ENCODE results near the gene TMEM218. TPM values are rescaled to one million over a fixed set of nuclear protein-coding genes. Genes with fewer than 3 reads are reported as not detected.

The TMEM218 gene
- total RNA-seq, 1 donor from 2014 or later, result 30.4 TPM

DNA sequence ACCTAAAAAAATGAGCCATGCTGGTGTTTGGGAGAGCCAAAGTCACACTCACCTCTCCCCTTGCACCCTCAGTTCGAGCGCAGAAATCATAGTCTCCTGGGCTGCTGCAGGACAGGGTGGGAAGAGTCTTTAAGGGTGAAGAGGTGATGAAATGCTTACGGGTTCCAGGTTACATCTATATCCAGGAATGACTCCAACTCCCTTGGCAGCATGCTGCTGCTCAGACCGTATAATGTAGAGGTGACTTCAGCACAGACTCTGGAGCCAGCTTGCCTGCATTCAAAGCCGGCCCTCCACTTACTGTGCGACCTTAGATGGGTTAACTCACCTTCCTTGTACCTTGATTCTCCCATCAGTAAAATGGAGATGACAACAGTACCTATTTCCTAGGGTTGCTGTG lies 35.9 kb upstream of the TMEM218 start:
- H3K9me3 Mint-ChIP-seq, result no peaks in the 10 kb centered on the region
- peak overlapping the region; percentile 27 for H3K27ac Mint-ChIP-seq (ENCODE audit: unreplicated experiment)
- H3K4me1 Mint-ChIP-seq, result no peaks in the 10 kb centered on the region
- DNase-seq (ENCODE audit: low read depth, low spot score), result no peak
- no peak overlapping the region for H3K4me3 Mint-ChIP-seq
- TF ChIP-seq, protein P1, sequence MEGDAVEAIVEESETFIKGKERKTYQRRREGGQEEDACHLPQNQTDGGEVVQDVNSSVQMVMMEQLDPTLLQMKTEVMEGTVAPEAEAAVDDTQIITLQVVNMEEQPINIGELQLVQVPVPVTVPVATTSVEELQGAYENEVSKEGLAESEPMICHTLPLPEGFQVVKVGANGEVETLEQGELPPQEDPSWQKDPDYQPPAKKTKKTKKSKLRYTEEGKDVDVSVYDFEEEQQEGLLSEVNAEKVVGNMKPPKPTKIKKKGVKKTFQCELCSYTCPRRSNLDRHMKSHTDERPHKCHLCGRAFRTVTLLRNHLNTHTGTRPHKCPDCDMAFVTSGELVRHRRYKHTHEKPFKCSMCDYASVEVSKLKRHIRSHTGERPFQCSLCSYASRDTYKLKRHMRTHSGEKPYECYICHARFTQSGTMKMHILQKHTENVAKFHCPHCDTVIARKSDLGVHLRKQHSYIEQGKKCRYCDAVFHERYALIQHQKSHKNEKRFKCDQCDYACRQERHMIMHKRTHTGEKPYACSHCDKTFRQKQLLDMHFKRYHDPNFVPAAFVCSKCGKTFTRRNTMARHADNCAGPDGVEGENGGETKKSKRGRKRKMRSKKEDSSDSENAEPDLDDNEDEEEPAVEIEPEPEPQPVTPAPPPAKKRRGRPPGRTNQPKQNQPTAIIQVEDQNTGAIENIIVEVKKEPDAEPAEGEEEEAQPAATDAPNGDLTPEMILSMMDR (conservative IDR thresholded peaks at IDR 0.05), result no peak
- H3K36me3 Mint-ChIP-seq (ENCODE audit: low read depth), result no peaks in the 10 kb centered on the region
- no peaks in the 10 kb centered on the region for H3K27me3 Mint-ChIP-seq (ENCODE audit: low read depth)

DNA sequence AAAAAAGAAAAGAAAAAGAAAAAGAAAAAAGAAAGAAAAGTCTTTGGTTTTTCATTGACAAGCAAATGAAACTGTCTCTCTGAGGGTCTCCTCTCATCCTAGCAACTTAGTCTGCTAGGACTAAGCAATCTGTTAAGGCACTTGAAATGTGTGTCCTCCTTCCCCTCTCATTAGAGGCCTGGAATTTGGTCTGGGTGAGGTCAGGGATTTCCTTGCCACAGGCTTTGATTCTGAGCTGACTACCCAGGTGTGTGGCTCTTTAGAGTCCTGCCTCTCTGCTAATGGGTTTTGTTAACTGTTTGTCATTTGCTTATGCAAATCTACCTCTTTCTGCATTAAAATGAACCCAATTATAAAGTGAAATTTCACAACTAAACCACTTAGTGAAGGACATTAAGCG lies 34.8 kb upstream of the TMEM218 start:
- Mint-ChIP-seq H3K4me1 (peaks cover 8% of the 10 kb centered on the region), H3K27me3 (ENCODE audit: low read depth) (no peaks in the 10 kb centered on the region), H3K36me3 (ENCODE audit: low read depth) (no peaks in the 10 kb centered on the region), H3K4me3 (no peak overlapping the region), H3K27ac (ENCODE audit: unreplicated experiment) (no peak overlapping the region), H3K9me3 (no peaks in the 10 kb centered on the region)
- TF ChIP-seq, protein P1 (conservative IDR thresholded peaks at IDR 0.05), result no peak
- DNase-seq (ENCODE audit: low read depth, low spot score), result no peak

DNA sequence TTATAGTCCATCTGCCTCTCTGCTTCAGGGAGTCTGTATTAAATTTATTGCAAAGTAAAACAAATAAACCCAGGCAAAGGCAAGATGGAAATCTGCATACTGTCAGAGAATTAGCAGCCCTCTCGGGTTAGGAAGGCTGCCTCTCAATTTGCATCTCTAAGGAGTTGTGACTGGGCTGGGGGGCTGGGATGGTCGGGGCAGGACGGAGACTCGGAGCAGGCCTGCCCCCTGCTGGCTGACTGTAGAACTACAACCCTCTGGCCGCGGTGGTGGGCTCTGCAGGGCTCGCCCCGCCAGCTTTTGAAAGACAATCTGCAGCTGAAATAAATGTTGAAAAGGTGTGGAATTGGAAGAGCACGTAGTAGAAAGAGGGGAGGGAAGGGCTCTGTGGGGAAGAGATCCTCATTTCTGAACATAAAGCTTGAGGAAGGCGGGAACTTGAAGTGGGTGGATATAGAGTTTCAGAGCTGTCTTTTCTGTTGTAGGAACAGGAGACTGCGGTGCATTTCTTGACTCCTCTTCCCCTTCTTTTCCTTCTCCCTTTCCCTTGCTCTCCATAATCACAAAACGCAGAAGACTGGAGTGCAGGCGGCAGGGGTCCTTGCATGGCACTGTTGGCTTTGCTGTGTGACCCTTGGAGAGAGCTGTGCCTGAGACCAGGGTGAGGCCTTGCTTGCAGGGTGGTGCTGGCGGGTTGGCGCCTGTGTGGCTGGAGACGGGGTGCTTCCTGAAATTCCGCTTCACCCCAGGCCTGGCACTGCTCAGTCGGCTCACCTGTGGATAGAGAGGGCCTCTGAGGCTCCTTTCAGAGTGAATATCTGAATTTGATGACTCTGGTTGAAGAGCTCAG lies 30.5 kb upstream of the TMEM218 start:
- H3K36me3 Mint-ChIP-seq (ENCODE audit: low read depth), result no peaks in the 10 kb centered on the region
- peak; percentile 87 for DNase-seq (ENCODE audit: low read depth, low spot score)
- no peaks in the 10 kb centered on the region for H3K9me3 Mint-ChIP-seq
- H3K27me3 Mint-ChIP-seq (ENCODE audit: low read depth), result peaks cover 2% of the 10 kb centered on the region
- peaks cover 45% of the 10 kb centered on the region for H3K4me1 Mint-ChIP-seq
- TF ChIP-seq, protein P1 (conservative IDR thresholded peaks at IDR 0.05), result peak; percentile 97
- H3K27ac Mint-ChIP-seq (ENCODE audit: unreplicated experiment), result no peak overlapping the region
- H3K4me3 Mint-ChIP-seq, result peak overlapping the region; percentile 4

DNA sequence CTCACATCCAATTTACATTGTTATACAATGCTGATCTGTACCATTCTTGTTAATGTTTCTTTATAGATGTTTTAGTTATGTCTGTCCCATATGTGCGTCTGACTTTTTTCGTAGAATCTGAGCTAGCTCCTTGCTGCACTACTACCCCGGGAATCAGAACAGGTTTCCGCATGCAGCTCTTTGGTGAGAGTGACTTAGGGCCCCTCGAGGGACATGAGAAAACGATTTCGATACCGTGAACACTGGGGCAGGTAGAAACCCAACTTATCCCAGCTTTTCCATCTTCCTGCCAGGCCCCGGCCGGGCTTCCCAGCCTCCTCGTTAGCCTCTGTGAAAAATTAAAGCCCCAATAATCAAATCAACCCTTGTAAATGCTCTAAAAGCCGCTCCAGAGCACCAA lies 29.8 kb upstream of the TMEM218 start:
- TF ChIP-seq, protein P1 (conservative IDR thresholded peaks at IDR 0.05), result no peak
- H3K9me3 Mint-ChIP-seq, result no peaks in the 10 kb centered on the region
- H3K27me3 Mint-ChIP-seq (ENCODE audit: low read depth), result peaks cover 2% of the 10 kb centered on the region
- DNase-seq (ENCODE audit: low read depth, low spot score), result no peak
- peaks cover 45% of the 10 kb centered on the region for H3K4me1 Mint-ChIP-seq
- H3K4me3 Mint-ChIP-seq, result peak overlapping the region; percentile 47
- no peak overlapping the region for H3K27ac Mint-ChIP-seq (ENCODE audit: unreplicated experiment)
- no peaks in the 10 kb centered on the region for H3K36me3 Mint-ChIP-seq (ENCODE audit: low read depth)

DNA sequence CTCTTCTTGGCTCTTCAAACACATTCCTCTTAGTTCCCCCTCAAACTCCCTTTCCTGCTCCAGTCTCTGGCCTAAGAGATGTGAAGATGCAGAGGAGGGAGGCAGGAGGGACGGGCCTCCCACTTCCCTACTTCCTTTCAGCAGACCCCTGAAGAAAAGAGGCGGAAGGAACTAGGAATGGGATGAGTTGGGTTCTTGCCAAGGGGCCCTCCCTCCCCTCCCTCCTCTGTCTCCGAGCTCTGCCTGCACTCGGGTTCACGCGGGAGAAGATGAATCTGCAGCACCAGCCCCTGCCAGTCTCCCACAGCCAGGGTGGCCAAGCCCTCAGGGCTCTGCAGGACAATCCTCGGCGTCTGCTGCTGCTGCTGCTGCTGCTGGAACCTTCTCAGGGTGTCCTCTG lies 28.8 kb upstream of the TMEM218 start:
- no peaks in the 10 kb centered on the region for H3K9me3 Mint-ChIP-seq
- H3K4me1 Mint-ChIP-seq, result peaks cover 45% of the 10 kb centered on the region
- no peaks in the 10 kb centered on the region for H3K36me3 Mint-ChIP-seq (ENCODE audit: low read depth)
- peak overlapping the region; percentile 15 for H3K27ac Mint-ChIP-seq (ENCODE audit: unreplicated experiment)
- H3K4me3 Mint-ChIP-seq, result peak overlapping the region; percentile 48
- TF ChIP-seq, protein P1 (conservative IDR thresholded peaks at IDR 0.05), result no peak
- DNase-seq (ENCODE audit: low read depth, low spot score), result no peak
- H3K27me3 Mint-ChIP-seq (ENCODE audit: low read depth), result peaks cover 2% of the 10 kb centered on the region

Data from neural crest cell (in vitro differentiated cells).